CD14-positive monocyte (primary cell): ENCODE data around the gene NFIC. TPM values are rescaled to one million over a fixed set of nuclear protein-coding genes. Genes with fewer than 3 reads are reported as not detected.

Experiments
- DNase-seq, 3 donors: peaks; one replicate each; pipeline ENCODE4 v3.0.0-alpha.2; 2011 to 2022
- H2AFZ ChIP-seq: 2 replicates; pipeline ENCODE4 v1.6.0; 2012; ENCODE audit warnings: mild to moderate bottlenecking, low read depth, low read length, inconsistent platforms; ENCODE audit not compliant: insufficient read depth, poor library complexity, severe bottlenecking
- H3K27ac ChIP-seq, 2 donors: 1 replicate in 1 of 2; 2 replicates in 1 of 2; pipeline ENCODE4 v1.5.1; 2012 to 2013; ENCODE audit warnings: low read length in 2 of 2, control low read depth in 1 of 2, inconsistent platforms in 1 of 2, low read depth in 1 of 2, mild to moderate bottlenecking in 1 of 2
- H3K27me3 ChIP-seq, 2 donors: one replicate each; pipeline versions ENCODE4 v1.6.0 to v1.6.1; 2011 to 2013; ENCODE audit warnings: low read length in 2 of 2; ENCODE audit not compliant: control insufficient read depth in 2 of 2, insufficient read depth in 2 of 2
- H3K36me3 ChIP-seq, 2 donors: replicated peaks in 1 of 2; 1 replicate in 1 of 2; 2 replicates in 1 of 2; pipeline versions ENCODE4 v1.5.1 to v1.6.1; 2012 to 2013; ENCODE audit warnings: low read length in 2 of 2, control low read depth in 1 of 2, inconsistent platforms in 1 of 2, mild to moderate bottlenecking in 1 of 2; ENCODE audit not compliant: insufficient read depth in 2 of 2, control insufficient read depth in 1 of 2
- H3K4me1 ChIP-seq, 2 donors: 1 replicate in 1 of 2; 2 replicates in 1 of 2; pipeline versions ENCODE4 v1.5.1 to v1.6.1; 2012 to 2013; ENCODE audit warnings: low read length in 2 of 2, control low read depth in 1 of 2, inconsistent platforms in 1 of 2, mild to moderate bottlenecking in 1 of 2, moderate library complexity in 1 of 2; ENCODE audit not compliant: insufficient read depth in 2 of 2, control insufficient read depth in 1 of 2
- H3K4me2 ChIP-seq: replicated peaks from 2 replicates; pipeline ENCODE3; 2012; ENCODE audit warnings: low read length, moderate library complexity, mild to moderate bottlenecking; ENCODE audit not compliant: poor library complexity, severe bottlenecking; ENCODE audit errors: extremely low read depth
- H3K4me3 ChIP-seq, 3 experiments: fragments of 200-600 bp in 1 of 3; sonication (generic) in 1 of 3; replicated peaks in 1 of 3; 1 replicate in 2 of 3; 2 replicates in 1 of 3; pipeline ENCODE4 v1.5.1; 2011 to 2013; ENCODE audit warnings: low read length in 3 of 3, mild to moderate bottlenecking in 3 of 3, control low read depth in 2 of 3, low read depth in 2 of 3, inconsistent platforms in 1 of 3, moderate library complexity in 1 of 3
- H3K79me2 ChIP-seq: 2 replicates; pipeline ENCODE4 v1.6.0; 2012; ENCODE audit warnings: mild to moderate bottlenecking, control low read depth, inconsistent platforms, low read length, moderate library complexity; ENCODE audit not compliant: insufficient read depth
- H3K9ac ChIP-seq: 2 replicates; pipeline ENCODE4 v1.6.0; 2017; ENCODE audit warnings: low read length, mild to moderate bottlenecking; ENCODE audit not compliant: insufficient read depth, poor library complexity, severe bottlenecking
- H3K9me3 ChIP-seq, 2 donors: replicated peaks in 1 of 2; 1 replicate in 1 of 2; 2 replicates in 1 of 2; pipeline versions ENCODE4 v1.5.1 to v1.6.1; 2012 to 2013; ENCODE audit warnings: low read length in 2 of 2, control low read depth in 1 of 2; ENCODE audit not compliant: control insufficient read depth in 1 of 2, insufficient read depth in 1 of 2
- H4K20me1 ChIP-seq: 2 replicates; pipeline ENCODE4 v1.6.0; 2012; ENCODE audit warnings: mild to moderate bottlenecking, low read length, control low read depth, moderate library complexity; ENCODE audit not compliant: insufficient read depth
- H3K27ac Mint-ChIP-seq, 7 donors: one replicate each; pipeline ENCODE4 v1.8.0; 2020; ENCODE audit warnings: mild to moderate bottlenecking in 7 of 7, mixed read lengths in 7 of 7, moderate library complexity in 6 of 7, inconsistent platforms in 2 of 7
- H3K27me3 Mint-ChIP-seq, 3 donors: one replicate each; pipeline ENCODE4 v1.8.0; 2021 to 2022; ENCODE audit warnings: low read depth in 3 of 3, mild to moderate bottlenecking in 3 of 3, mixed read lengths in 3 of 3, moderate library complexity in 3 of 3, inconsistent platforms in 1 of 3
- H3K36me3 Mint-ChIP-seq, 2 donors: one replicate each; pipeline ENCODE4 v1.8.0; 2020; ENCODE audit warnings: mixed read lengths in 2 of 2, inconsistent platforms in 1 of 2, mild to moderate bottlenecking in 1 of 2
- H3K4me1 Mint-ChIP-seq: one replicate; pipeline ENCODE4 v1.8.0; 2020; ENCODE audit warnings: mild to moderate bottlenecking, mixed read lengths
- H3K4me3 Mint-ChIP-seq, 2 donors: one replicate each; pipeline ENCODE4 v1.8.0; 2020; ENCODE audit warnings: mild to moderate bottlenecking in 2 of 2, mixed read lengths in 2 of 2, moderate library complexity in 1 of 2
- H3K9me3 Mint-ChIP-seq, 7 donors: one replicate each; pipeline ENCODE4 v1.8.0; 2020 to 2022; ENCODE audit warnings: mixed read lengths in 7 of 7, mild to moderate bottlenecking in 6 of 7, moderate library complexity in 6 of 7, inconsistent platforms in 2 of 7
- CTCF ChIP-seq: fragments of 200-600 bp; IDR thresholded peaks from one replicate; pipeline ENCODE4 v1.8.0; 2022; ENCODE audit warnings: antibody characterized with exemption, mild to moderate bottlenecking
- WGBS: methylation state at CpG from one replicate; pipeline ENCODE4 v1.1.5; 2013; ENCODE audit warnings: missing lambda C conversion rate; ENCODE audit not compliant: insufficient coverage; 5-methylcytosine and 5-hydroxymethylcytosine counted together
- intact Hi-C, 2 donors: fragments of 100-400 bp; cut with micrococcal nuclease; formaldehyde crosslinking; loops; one replicate each; pipeline versions ENCODE4 v1.15.0 to v1.15.1; 2023
- polyA plus RNA-seq, 3 donors: library from polyadenylated mRNA; depleted of rRNA in 1 of 3; unstranded in 2 of 3; stranded (reverse) in 1 of 3; fragments of 300-500 nt in 2 of 3; fragments of >200 nt in 1 of 3; fragmentation: Illumina TruSeq in 2 of 3; gene quantifications; 1 replicate in 2 of 3; 2 replicates in 1 of 3; pipeline ENCODE4 v1.2.3, GENCODE V29; 2012 to 2021

The NFIC gene
- polyA plus RNA-seq, 3 donors, result 7.0 to 13.8 (median 11.5) TPM

- no peaks in the 10 kb centered on the region for H3K9me3 Mint-ChIP-seq
- peaks cover 18 to 53% of the 10 kb centered on the region in 2 donors for H3K36me3 ChIP-seq
- peaks cover 8% of the 10 kb centered on the region for H3K4me1 Mint-ChIP-seq
- H3K4me2 ChIP-seq, result no peak overlapping the region
- no peak overlapping the region for H3K9ac ChIP-seq
- H3K9me3 ChIP-seq, result no peaks in the 10 kb centered on the region
- H3K36me3 Mint-ChIP-seq, result peaks cover 22 to 46% of the 10 kb centered on the region in 2 donors
- no peak overlapping the region for H3K4me3 Mint-ChIP-seq
- 96% methylated on average over 26 of the region's 27 CpGs for WGBS
- no peak overlapping the region for H2AFZ ChIP-seq
- H3K27me3 ChIP-seq, result no peaks in the 10 kb centered on the region
- no peak overlapping the region for H3K27ac ChIP-seq
- peaks cover 94% of the 10 kb centered on the region for H4K20me1 ChIP-seq
- DNase-seq, result no peak
- no peaks in the 10 kb centered on the region for H3K4me1 ChIP-seq
- no peak for TF ChIP-seq CTCF
- H3K79me2 ChIP-seq, result peaks cover 93% of the 10 kb centered on the region
- intact Hi-C loops, result no loop called here
- H3K27ac Mint-ChIP-seq, result peak overlapping the region in 3 of 7 donors; percentile 13 to 64 (median 58)
- H3K4me3 ChIP-seq, result no peak overlapping the region
- no peaks in the 10 kb centered on the region for H3K27me3 Mint-ChIP-seq
These were observed 41.5 kb downstream of the NFIC start for GRCh38 chr19:3407556-3408516.

GRCh38 chr19:3408996-3409345, 42.6 kb downstream of the NFIC start:
- peaks cover 92% of the 10 kb centered on the region for H3K79me2 ChIP-seq
- peak overlapping the region in 2 of 7 donors; percentile 11 to 49 for H3K27ac Mint-ChIP-seq

More at GRCh38 chr19:3408996-3409345, 42.6 kb downstream of the NFIC start:
- no peaks in the 10 kb centered on the region for H3K27me3 ChIP-seq
- H3K4me1 ChIP-seq, result no peaks in the 10 kb centered on the region
- H3K36me3 Mint-ChIP-seq, result peaks cover 24 to 50% of the 10 kb centered on the region in 2 donors
- H3K27ac ChIP-seq, result peak overlapping the region in 1 of 2 donors; percentile 13
- peaks cover 94% of the 10 kb centered on the region for H4K20me1 ChIP-seq
- no peak for DNase-seq
- peaks cover 5% of the 10 kb centered on the region for H3K4me1 Mint-ChIP-seq
- no peak overlapping the region for H2AFZ ChIP-seq
- H3K36me3 ChIP-seq, result peaks cover 18 to 58% of the 10 kb centered on the region in 2 donors
- no peak overlapping the region for H3K4me2 ChIP-seq
- no peaks in the 10 kb centered on the region for H3K27me3 Mint-ChIP-seq
- no peak overlapping the region for H3K4me3 Mint-ChIP-seq
- no peaks in the 10 kb centered on the region for H3K9me3 ChIP-seq
- H3K9ac ChIP-seq, result no peak overlapping the region
- intact Hi-C loops, result no loop called here
- no peak for TF ChIP-seq CTCF
- no peaks in the 10 kb centered on the region for H3K9me3 Mint-ChIP-seq
- H3K4me3 ChIP-seq, result no peak overlapping the region
- 95% methylated on average over 11 of the region's 11 CpGs for WGBS
